Activated naive CD8-positive, alpha-beta T cell (primary cell): ENCODE results near the gene ZNF223.
A peak's percentile ranks its signal among the peaks of the same experiment; 100 is the strongest.

ENCODE experiments used
- H3K27ac Mint-ChIP-seq: one replicate; pipeline ENCODE4 v1.8.0; 2021; ENCODE audit warnings: mixed read lengths
- H3K27me3 Mint-ChIP-seq: one replicate; pipeline ENCODE4 v1.8.0; 2021; ENCODE audit warnings: mixed read lengths
- H3K36me3 Mint-ChIP-seq: one replicate; pipeline ENCODE4 v1.8.0; 2021; ENCODE audit warnings: mixed read lengths
- H3K4me1 Mint-ChIP-seq: one replicate; pipeline ENCODE4 v1.8.0; 2021; ENCODE audit warnings: low read depth, mixed read lengths
- H3K4me3 Mint-ChIP-seq: one replicate; pipeline ENCODE4 v1.8.0; 2021; ENCODE audit warnings: mild to moderate bottlenecking, mixed read lengths
- H3K9me3 Mint-ChIP-seq: one replicate; pipeline ENCODE4 v1.8.0; 2021; ENCODE audit warnings: low read depth, mixed read lengths

Gene ZNF223

DNA sequence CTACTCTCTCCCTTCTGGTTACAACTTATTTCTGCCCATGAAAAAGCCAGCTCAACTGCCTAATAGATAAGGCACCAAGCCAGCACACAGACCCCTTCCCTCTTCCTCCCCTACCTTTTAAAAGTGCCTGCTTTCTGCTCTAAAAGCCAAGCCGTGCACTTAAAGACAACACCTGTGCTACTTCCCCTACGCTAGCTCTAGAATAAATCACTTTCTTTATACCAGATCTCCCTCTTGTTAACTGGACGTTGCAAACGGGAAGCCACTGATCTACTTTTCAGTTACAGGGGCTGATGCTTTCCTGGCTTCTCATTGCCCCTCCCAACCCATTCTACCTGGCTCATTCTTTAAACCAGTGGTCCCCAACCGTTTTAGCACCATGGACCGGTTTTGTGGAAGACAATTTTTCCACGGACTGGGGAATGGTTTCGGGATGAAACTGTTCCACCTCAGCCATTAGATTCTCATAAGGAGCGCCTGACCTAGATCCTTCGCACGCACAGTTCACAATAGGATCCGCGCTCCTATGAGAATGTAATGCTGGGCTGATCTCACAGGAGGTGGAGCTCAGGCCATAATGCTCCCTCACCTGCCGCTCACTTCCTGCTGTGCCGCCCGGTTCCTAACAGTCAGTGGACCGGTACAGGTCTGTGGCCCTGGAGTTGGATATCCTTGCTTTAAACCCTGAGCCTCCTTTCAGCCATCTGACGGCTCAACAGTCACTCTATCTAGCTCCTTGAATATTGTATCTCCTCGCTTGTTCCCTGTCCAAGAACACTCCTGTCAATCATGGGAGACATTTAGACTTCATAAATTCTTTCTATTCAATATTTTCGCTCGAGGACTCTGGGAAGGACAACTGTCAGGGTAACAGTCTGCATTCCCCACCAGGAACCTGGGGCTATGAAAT is 841 bp upstream of the ZNF223 start:
- peaks cover 27% of the 10 kb centered on the region for H3K36me3 Mint-ChIP-seq
- H3K9me3 Mint-ChIP-seq = peaks cover 20% of the 10 kb centered on the region
- peaks cover 34% of the 10 kb centered on the region for H3K4me1 Mint-ChIP-seq
- H3K4me3 Mint-ChIP-seq = peak overlapping the region; percentile 97
- H3K27ac Mint-ChIP-seq = peak overlapping the region; percentile 82
- peaks cover 6% of the 10 kb centered on the region for H3K27me3 Mint-ChIP-seq

DNA sequence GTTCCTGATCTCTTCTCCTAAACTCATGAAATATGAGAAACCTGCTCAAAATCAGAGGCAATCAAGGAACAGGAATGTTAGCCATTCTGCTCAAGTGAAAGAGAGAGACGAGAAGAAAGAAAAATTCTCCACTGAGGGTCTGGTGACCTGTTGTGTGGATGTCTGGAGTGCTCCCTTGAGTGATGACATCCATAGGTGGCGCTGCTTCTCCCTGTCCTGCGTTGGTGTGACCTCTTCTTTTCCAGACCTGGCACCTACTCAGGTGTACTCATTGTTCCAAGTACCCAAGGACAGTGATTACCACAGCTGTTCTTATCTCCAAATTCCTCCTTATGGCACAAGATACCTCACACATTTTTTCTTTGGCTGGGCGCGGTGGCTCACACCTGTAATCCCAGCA is 4.0 kb downstream of the ZNF223 start:
- peaks cover 29% of the 10 kb centered on the region for H3K4me1 Mint-ChIP-seq
- H3K9me3 Mint-ChIP-seq = peaks cover 20% of the 10 kb centered on the region
- peaks cover 54% of the 10 kb centered on the region for H3K36me3 Mint-ChIP-seq
- H3K27ac Mint-ChIP-seq = no peak overlapping the region
- no peak overlapping the region for H3K4me3 Mint-ChIP-seq
- H3K27me3 Mint-ChIP-seq = no peaks in the 10 kb centered on the region

- H3K9me3 Mint-ChIP-seq = peaks cover 35% of the 10 kb centered on the region
- peaks cover 71% of the 10 kb centered on the region for H3K36me3 Mint-ChIP-seq
- H3K4me3 Mint-ChIP-seq = no peak overlapping the region
Observed at GRCh38 chr19:44059229-44059628, 7.4 kb downstream of the ZNF223 start.

GRCh38 chr19:44061038-44061437 is 9.2 kb downstream of the ZNF223 start:
- Mint-ChIP-seq H3K27ac (no peak overlapping the region), H3K9me3 (peaks cover 35% of the 10 kb centered on the region), H3K27me3 (no peaks in the 10 kb centered on the region), H3K4me3 (no peak overlapping the region), H3K36me3 (peaks cover 67% of the 10 kb centered on the region), H3K4me1 (no peaks in the 10 kb centered on the region)

More at GRCh38 chr19:44059229-44059628, 7.4 kb downstream of the ZNF223 start:
- no peaks in the 10 kb centered on the region for H3K4me1 Mint-ChIP-seq
- no peak overlapping the region for H3K27ac Mint-ChIP-seq
- no peaks in the 10 kb centered on the region for H3K27me3 Mint-ChIP-seq

GRCh38 chr19:44066305-44066704 is 14.5 kb downstream of the ZNF223 start:
- peaks cover 63% of the 10 kb centered on the region for H3K36me3 Mint-ChIP-seq
- no peak overlapping the region for H3K4me3 Mint-ChIP-seq
- H3K27ac Mint-ChIP-seq = no peak overlapping the region
- peaks cover 5% of the 10 kb centered on the region for H3K4me1 Mint-ChIP-seq
- H3K27me3 Mint-ChIP-seq = no peaks in the 10 kb centered on the region
- H3K9me3 Mint-ChIP-seq = peaks cover 56% of the 10 kb centered on the region

- Mint-ChIP-seq H3K4me3 (no peak overlapping the region), H3K27ac (no peak overlapping the region), H3K4me1 (peaks cover 24% of the 10 kb centered on the region), H3K36me3 (peaks cover 40% of the 10 kb centered on the region), H3K9me3 (peaks cover 44% of the 10 kb centered on the region), H3K27me3 (no peaks in the 10 kb centered on the region)
Observed at GRCh38 chr19:44069415-44069814, 17.6 kb downstream of the ZNF223 start.

DNA sequence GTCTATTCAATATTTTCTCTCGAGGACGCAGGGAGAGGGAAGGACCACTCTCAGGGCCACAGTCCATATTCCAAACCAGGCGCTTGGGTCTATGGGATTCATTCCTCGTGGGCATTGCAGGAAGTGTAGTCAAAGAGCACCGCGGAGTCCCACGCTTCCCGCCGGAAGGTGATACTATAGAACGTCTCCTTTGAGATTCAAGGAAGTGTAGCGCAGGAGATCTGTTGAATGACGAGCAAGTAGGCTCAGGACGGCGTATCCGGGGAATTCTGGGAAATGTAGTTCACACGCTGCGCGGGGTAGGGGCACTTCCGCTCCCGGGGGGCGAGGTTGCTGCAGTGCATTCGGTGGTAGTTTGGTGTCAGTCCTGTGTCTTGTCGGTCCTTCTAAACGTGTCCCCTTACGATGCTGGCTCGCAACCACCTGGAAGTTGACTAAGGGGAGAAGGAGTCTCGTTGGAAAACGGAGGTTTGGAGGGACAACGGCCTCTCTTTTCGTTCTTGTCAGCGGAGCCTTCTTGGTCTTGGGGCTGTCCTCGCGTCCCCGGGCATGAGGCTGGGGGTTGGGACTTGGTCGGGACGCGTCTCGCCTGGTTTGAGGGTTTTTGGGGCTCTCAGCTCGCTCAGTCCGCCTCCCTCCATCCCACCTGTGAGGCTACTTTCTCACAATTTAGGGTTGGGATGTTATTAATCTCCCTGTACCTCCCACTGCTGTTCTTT is 20.1 kb downstream of the ZNF223 start, which contains the start of gene ZNF284:
TSS of gene ZNF284 (plus strand) at position 336 of the 719 bp plus-strand sequence. CDS start 4,231 bp downstream, outside the sequence.
- Mint-ChIP-seq H3K27ac (peak within 1 kb of the TSS; percentile 62), H3K9me3 (peaks cover 29% of the 10 kb centered on the region), H3K4me3 (peak within 1 kb of the TSS; percentile 88), H3K4me1 (peaks cover 27% of the 10 kb centered on the region), H3K27me3 (no peaks in the 10 kb centered on the region), H3K36me3 (peaks cover 33% of the 10 kb centered on the region)

DNA sequence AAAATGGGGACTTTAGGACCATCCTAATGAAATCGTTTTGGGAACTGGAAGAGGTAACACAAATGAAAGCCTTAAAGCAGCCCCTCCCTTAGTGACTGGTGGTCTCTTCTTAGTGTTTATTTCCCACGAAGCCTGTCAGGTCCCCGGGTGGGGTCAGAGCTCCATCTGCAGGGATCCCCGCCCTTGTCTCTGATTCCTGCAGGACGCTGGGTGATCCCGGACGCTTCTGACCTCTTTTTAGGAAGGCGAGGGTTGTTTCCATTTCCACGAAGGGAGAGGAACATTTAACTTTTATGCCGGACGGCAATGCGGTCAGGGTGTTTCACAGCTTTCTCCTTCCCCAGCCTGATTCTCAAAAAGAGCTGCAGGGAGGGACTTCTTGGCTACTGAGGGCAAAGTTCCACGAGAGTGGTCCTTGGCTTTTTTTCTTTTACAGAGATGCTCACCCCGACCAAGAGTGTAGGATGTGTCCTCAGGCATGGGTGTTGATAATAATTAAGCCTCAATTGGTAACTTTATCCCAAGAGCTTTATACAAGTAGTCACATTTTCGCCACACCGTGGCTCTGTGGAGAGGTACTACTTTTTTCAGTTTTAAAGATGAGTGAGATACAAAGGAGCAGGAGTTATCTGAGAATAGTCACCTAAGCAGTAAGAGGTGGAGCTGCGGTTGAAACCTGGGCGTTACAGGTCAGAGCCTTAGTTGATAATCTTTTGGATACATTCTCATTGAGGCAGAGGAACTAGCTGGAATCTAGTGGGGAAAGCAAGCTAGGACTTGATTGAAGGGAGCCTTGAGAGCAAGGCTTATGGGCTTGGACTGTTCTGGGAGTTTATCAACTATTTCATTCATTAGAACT is 20.9 kb downstream of the ZNF223 start:
- Mint-ChIP-seq H3K36me3 (peaks cover 33% of the 10 kb centered on the region), H3K27me3 (no peaks in the 10 kb centered on the region), H3K4me3 (peak overlapping the region; percentile 88), H3K4me1 (peaks cover 27% of the 10 kb centered on the region), H3K27ac (no peak overlapping the region), H3K9me3 (peaks cover 25% of the 10 kb centered on the region)

DNA sequence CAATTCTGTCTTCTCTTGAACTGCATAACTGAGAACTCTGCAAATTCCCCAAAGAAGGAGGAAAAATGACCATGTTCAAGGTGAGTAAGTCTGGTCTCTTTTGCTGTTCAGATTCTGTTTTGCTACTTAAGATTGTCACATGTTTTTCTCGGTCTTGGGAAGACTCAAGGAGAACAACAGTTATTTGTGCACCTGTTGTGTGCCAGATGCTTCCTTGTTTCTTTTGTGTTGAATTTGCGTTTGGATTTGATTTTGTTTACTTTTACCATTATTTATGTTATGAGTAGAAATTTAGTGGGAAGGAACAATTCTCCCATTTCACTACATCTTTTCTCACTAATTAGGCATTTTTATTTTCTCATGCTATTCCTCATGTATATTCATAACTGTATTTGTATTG is 24.5 kb downstream of the ZNF223 start:
- H3K9me3 Mint-ChIP-seq = peaks cover 4% of the 10 kb centered on the region
- no peak overlapping the region for H3K27ac Mint-ChIP-seq
- H3K4me1 Mint-ChIP-seq = peaks cover 21% of the 10 kb centered on the region
- H3K4me3 Mint-ChIP-seq = no peak overlapping the region
- H3K36me3 Mint-ChIP-seq = peaks cover 26% of the 10 kb centered on the region
- H3K27me3 Mint-ChIP-seq = no peaks in the 10 kb centered on the region

GRCh38 chr19:44092108-44092507 is 40.3 kb downstream of the ZNF223 start:
- peaks cover 10% of the 10 kb centered on the region for H3K36me3 Mint-ChIP-seq
- H3K27ac Mint-ChIP-seq = no peak overlapping the region
- H3K9me3 Mint-ChIP-seq = peaks cover 2% of the 10 kb centered on the region
- H3K27me3 Mint-ChIP-seq = no peaks in the 10 kb centered on the region
- H3K4me3 Mint-ChIP-seq = no peak overlapping the region
- H3K4me1 Mint-ChIP-seq = peaks cover 19% of the 10 kb centered on the region

DNA sequence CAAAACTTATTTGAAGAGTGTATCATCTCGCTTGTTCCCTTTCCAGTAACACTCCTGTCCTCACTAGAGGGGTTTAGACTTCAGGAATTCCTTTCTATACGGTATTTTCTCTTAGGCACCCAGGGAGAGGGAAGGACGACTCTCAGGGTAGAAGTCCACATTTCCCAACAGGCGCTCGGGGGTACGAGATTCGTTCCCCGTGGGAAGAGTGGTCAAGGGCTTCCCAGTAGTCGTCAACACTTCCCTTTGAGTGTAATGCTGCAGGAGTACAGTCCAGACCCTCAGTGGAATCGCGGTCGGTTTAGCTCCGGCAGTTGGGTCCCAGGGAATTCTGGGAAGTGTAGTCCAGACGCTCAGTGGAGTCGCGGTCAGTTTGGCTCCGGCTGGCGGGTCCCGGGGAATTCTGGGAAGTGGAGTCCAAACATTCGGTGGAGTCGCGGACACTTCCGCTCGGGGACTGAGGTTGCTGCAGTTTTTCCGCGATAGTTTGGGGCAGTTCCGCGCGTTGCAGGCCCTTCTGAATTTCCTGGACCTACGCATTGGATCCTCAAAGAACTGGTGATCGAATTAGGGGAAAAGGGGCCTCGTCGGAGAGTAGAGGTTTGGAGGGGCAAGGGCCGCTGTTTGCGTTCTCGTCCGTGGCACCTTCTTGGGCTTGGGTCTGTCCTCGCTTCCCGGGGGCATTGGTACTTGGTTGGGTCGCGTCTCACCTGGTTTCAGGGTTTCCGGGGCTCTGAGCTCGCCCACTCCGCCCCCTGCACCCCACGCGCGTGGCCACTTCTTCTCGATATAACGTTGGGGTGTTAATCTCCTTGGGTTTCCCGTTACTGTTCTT is 42.3 kb downstream of the ZNF223 start, which contains the start of gene ZNF224:
TSS of gene ZNF224 (plus strand) at position 431 of the 835 bp plus-strand sequence. CDS start 3,513 bp downstream, outside the sequence.
- peak within 1 kb of the TSS; percentile 96 for H3K4me3 Mint-ChIP-seq
- no peaks in the 10 kb centered on the region for H3K27me3 Mint-ChIP-seq
- peaks cover 5% of the 10 kb centered on the region for H3K9me3 Mint-ChIP-seq
- H3K36me3 Mint-ChIP-seq = peaks cover 16% of the 10 kb centered on the region
- H3K4me1 Mint-ChIP-seq = peaks cover 25% of the 10 kb centered on the region
- H3K27ac Mint-ChIP-seq = peak within 1 kb of the TSS; percentile 84

DNA sequence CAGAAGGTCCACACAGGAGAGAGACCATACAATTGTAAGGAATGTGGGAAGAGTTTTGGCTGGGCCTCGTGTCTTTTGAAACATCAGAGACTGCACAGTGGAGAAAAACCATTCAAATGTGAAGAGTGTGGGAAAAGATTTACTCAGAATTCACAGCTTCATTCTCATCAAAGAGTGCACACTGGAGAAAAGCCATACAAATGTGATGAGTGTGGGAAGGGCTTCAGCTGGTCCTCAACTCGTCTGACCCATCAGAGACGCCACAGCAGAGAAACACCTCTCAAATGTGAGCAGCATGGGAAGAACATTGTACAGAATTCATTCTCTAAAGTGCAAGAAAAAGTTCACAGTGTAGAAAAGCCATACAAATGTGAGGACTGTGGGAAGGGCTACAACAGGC is 55.9 kb downstream of the ZNF223 start:
- Mint-ChIP-seq H3K4me3 (no peak overlapping the region), H3K36me3 (peaks cover 56% of the 10 kb centered on the region), H3K27ac (no peak overlapping the region), H3K27me3 (no peaks in the 10 kb centered on the region), H3K4me1 (peaks cover 8% of the 10 kb centered on the region), H3K9me3 (peaks cover 39% of the 10 kb centered on the region)

GRCh38 chr19:44109458-44109857 is 57.6 kb downstream of the ZNF223 start:
- no peak overlapping the region for H3K4me3 Mint-ChIP-seq
- no peak overlapping the region for H3K27ac Mint-ChIP-seq
- no peaks in the 10 kb centered on the region for H3K27me3 Mint-ChIP-seq
- peaks cover 19% of the 10 kb centered on the region for H3K4me1 Mint-ChIP-seq
- peaks cover 40% of the 10 kb centered on the region for H3K36me3 Mint-ChIP-seq
- peaks cover 35% of the 10 kb centered on the region for H3K9me3 Mint-ChIP-seq
